Gastrocnemius medialis (tissue), 4 donors: ENCODE results near the gene PARD3.

Source experiments
- CTCF ChIP-seq, 5 experiments: fragments of 450-650 bp in 3 of 5; fragments of 200-600 bp in 2 of 5; sonication (generic) in 2 of 5; IDR thresholded peaks in 4 of 5; conservative IDR thresholded peaks in 1 of 5; 1 replicate in 4 of 5; 2 replicates in 1 of 5; pipeline ENCODE4 v1.5.1; 2016 to 2019; ENCODE audit warnings: antibody characterized with exemption in 5 of 5, mild to moderate bottlenecking in 3 of 5, moderate library complexity in 3 of 5
- POLR2A ChIP-seq, 2 donors: fragments of 450-650 bp; IDR thresholded peaks; one replicate each; pipeline ENCODE4 v1.6.1; 2017; ENCODE audit warnings: antibody characterized with exemption in 2 of 2, mild to moderate bottlenecking in 2 of 2, moderate library complexity in 2 of 2

- no peak for TF ChIP-seq CTCF (IDR thresholded peaks at IDR 0.05 in 4 of 5, conservative IDR thresholded peaks at IDR 0.05 in 1 of 5)
- TF ChIP-seq POLR2A (IDR thresholded peaks at IDR 0.05): no peak
These were observed 679.6 kb downstream of the PARD3 start for GRCh38 chr10:34135515-34135914.
